ENCODE measurements around the gene AUNIP.

GRCh38 chr1:25891606-25892005 is 32.3 kb upstream of the AUNIP start:
- TF ChIP-seq EP300 (IDR thresholded peaks at IDR 0.05; ENCODE audit: borderline replicate concordance) (no peak), FOXM1 (IDR thresholded peaks at IDR 0.05; ENCODE audit: borderline replicate concordance, low read depth) (no peak), CREB1 (IDR thresholded peaks at IDR 0.05; ENCODE audit: low read depth) (no peak), MAX (IDR thresholded peaks at IDR 0.05) (no peak), EGR1 (IDR thresholded peaks at IDR 0.05) (no peak), RAD21 (IDR thresholded peaks at IDR 0.05; ENCODE audit: low read depth) (no peak), REST (IDR thresholded peaks at IDR 0.05; ENCODE audit: low read depth) (no peak), CEBPB (IDR thresholded peaks at IDR 0.05) (no peak)
